HL-60/S4 (cell line): Measurements from ENCODE around the gene GJA5.

Source experiments
- in situ Hi-C: fragments of 300-500 bp; cut with MboI; formaldehyde crosslinking; loops from 2 replicates; pipeline ENCODE4 v1.14.3; 2022; ENCODE audit warnings: low sequenced_read_pairs

Gene GJA5

GRCh38 chr1:147768101-147768500 lies 7.7 kb upstream of the GJA5 start:
- in situ Hi-C loops = no loop called here

GRCh38 chr1:147762233-147763024 lies 2.0 kb upstream of the GJA5 start:
- in situ Hi-C loops = no loop called here

- in situ Hi-C loops = no loop called here
Observed at GRCh38 chr1:147758379-147759100, 1.9 kb downstream of the GJA5 start.

GRCh38 chr1:147757015-147757990 lies 3.1 kb downstream of the GJA5 start:
- in situ Hi-C loops = no loop called here

- in situ Hi-C loops = no loop called here
Observed at GRCh38 chr1:147756341-147756740, 4.1 kb downstream of the GJA5 start.

- in situ Hi-C loops = no loop called here
Observed at GRCh38 chr1:147754661-147755060, 5.7 kb downstream of the GJA5 start.

- in situ Hi-C loops = no loop called here
Observed at GRCh38 chr1:147753081-147753480, 7.3 kb downstream of the GJA5 start.

- in situ Hi-C loops = no loop called here
Observed at GRCh38 chr1:147752511-147752910, 7.9 kb downstream of the GJA5 start.

GRCh38 chr1:147751346-147751745 lies 9.1 kb downstream of the GJA5 start:
- in situ Hi-C loops = no loop called here

GRCh38 chr1:147750618-147751217 lies 9.7 kb downstream of the GJA5 start:
- in situ Hi-C loops = no loop called here

GRCh38 chr1:147749792-147750191 lies 10.6 kb downstream of the GJA5 start:
- in situ Hi-C loops = no loop called here

GRCh38 chr1:147748676-147749350 lies 11.6 kb downstream of the GJA5 start:
- in situ Hi-C loops = no loop called here

- in situ Hi-C loops = no loop called here
Observed at GRCh38 chr1:147747966-147748365, 12.4 kb downstream of the GJA5 start.

- in situ Hi-C loops = no loop called here
Observed at GRCh38 chr1:147745271-147745670, 15.1 kb downstream of the GJA5 start.

GRCh38 chr1:147741065-147741464 lies 19.3 kb downstream of the GJA5 start:
- in situ Hi-C loops = no loop called here

GRCh38 chr1:147740391-147740790 lies 20.0 kb downstream of the GJA5 start:
- in situ Hi-C loops = no loop called here

- in situ Hi-C loops = no loop called here
Observed at GRCh38 chr1:147738739-147739476, 21.5 kb downstream of the GJA5 start.

- in situ Hi-C loops = no loop called here
Observed at GRCh38 chr1:147738129-147738528, 22.3 kb downstream of the GJA5 start.

- in situ Hi-C loops = no loop called here
Observed at GRCh38 chr1:147736883-147737282, 23.5 kb downstream of the GJA5 start.

- in situ Hi-C loops = no loop called here
Observed at GRCh38 chr1:147735423-147735822, 25.0 kb downstream of the GJA5 start.
